HG03175 (cell line): ENCODE data around the gene KRT34.
"Not testable (repeated sequence)": the region's sequence is repeated elsewhere in the genome, so short reads cannot be mapped to it uniquely, and the experiment has no call there.

Source experiments
- ATAC-seq: cut with Tn5 transposase; IDR thresholded peaks from one replicate; pipeline ENCODE4 v1.9.1; 2021; ENCODE audit warnings: mild to moderate bottlenecking, moderate library complexity; ENCODE audit not compliant: unreplicated experiment

KRT34 gene

DNA sequence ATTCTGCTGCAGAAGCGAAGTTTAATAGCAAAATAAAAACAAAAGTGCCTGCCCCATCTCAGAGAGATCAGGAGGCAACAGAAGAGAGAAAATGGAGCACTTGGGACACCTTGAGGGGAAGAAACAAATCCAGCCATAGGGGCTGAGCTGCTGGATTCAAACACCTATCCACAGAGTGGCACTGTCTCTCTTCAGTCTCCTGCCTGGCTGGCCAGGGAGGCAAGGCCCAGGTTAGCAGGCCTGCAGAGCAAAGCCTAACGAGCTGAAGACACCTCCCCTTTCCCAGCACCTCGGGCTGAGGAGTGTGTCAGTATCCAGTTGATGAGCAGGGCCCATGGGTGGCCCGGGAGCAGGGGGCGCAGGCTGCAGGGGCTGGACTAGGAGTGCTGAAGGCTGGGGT lies 24.1 kb upstream of the KRT34 start:
- no peak for ATAC-seq

DNA sequence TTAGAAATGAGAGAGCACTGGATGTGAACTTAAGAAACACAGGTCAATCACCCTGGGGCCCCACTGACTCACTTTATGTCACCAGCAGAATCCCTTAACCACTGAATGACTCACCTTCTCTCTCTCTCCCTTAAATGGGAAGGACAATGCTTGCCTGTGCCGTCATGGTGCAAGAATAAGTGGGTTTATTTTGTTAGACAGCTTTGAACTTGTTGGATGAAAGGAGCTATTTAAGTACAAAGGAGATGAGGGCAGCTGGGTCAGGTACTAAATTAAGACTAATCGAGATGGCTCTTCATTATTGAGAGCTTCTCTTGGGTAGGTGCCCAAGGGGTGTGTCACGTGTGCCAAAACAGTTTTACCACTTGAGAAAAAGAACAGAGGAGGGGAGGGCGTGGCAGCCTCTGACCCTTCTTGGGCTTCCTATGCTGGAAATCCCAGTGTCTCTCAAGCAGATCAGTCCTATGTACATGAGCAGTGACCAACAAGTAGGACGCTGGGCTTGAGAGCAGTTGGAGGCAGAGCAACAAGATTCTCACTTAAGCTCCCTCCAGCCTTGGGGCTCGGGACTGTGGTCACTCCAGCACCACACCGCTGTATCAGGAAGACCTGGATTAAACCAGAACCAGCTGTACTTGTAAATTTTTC lies 22.0 kb upstream of the KRT34 start:
- no peak for ATAC-seq

DNA sequence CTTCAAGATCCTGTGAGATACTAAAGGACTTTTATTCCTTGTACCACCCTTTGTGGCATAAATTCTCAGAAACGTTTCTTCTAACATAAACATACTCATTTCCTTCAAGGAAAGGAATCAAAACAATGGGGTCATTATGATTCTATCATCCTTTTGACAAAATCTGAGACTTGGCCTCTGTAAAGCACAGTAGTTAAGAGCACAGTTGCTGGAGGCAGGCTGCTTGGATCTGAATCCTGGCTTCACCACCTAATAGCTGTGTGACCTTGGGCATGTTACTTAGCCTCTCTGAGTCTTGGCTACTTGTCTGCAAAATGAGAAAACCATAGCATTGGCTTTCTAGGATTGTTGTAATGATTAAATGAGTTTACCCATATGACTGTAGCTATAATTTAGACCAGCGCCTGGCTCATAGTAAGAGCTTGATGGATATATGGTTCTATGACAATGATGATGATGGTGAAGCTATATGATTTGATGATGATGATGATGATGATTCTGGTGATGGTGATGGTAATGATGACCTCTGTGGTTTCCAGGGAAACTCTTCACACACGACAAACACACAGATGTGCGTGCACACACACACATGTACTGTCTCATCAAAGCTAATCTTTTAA lies 21.4 kb upstream of the KRT34 start:
- no peak for ATAC-seq

DNA sequence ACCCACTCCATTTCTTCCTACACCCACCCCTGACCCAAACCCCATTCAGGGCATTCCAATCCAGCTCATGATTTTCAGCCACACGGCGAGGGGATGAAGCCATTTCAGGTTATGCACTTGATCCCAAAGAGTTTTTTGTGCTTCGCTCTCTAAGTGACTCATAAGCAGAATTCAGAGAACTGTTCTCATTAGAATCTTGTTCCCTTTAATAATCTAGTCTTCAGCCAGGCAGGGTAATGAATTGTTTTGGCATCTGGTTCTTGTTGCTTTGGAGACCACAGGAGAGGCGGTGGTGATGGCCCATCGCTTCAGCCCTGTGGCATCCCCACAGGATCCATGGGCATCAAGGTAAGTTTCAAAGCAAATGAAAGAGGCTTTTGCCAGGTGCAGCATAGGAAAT lies 20.1 kb upstream of the KRT34 start:
- no peak for ATAC-seq

DNA sequence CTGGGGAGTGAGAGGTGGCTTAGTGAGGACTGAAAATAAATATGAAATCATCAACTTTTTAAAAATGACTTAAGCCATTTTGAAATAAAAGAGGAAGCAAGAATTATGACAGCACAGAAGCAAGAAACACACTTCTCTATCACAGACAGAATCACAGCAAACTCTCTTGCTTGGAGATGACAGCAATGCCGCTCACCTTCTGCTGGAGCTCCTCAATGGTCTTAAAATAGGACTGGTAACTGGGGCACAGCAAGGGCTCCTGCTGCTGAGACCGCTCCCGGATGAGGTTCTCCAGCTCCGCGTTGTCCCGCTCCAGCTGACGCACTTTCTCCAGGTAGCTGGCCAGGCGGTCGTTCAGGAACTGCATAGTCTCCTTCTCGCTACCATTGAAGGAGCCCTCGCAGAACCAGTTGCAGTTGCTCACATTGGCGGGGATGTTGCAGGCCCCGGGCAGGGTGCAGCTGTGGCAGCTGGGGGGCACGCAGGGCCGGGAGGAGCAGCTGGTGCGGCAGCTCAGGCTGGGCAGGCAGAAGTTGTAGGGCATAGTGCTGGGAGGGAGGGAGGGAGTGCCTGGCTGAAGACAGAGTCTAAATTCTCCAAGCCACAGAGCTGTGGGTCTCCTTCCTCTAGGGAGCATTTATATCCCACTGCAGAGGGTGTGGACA lies 15.0 kb upstream of the KRT34 start, which contains the start of gene KRT31:
Gene KRT31, minus strand, starts transcription at position 613 of the 665 bp plus-strand sequence. Its CDS starts 69 bp downstream, at position 544.
- ATAC-seq = no peak

DNA sequence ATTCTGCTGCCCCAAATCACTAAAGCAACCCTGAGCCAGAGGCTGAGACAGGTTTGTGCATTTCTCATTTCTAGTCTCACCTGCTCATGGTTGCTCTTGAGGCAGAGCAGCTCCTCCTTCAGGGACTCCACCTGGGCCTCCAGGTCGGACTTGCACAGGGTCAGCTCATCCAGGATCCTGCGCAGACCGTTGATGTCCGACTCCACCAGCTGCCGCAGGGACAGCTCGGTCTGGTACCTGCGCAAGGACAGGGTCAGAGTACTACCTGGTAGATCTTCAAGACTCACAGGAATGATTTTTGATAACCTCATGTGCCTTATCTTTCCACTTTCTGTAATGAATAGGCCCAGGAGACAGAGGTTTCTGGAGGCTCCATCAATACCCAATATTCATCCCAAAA lies 14.2 kb upstream of the KRT34 start:
- ATAC-seq = no peak

DNA sequence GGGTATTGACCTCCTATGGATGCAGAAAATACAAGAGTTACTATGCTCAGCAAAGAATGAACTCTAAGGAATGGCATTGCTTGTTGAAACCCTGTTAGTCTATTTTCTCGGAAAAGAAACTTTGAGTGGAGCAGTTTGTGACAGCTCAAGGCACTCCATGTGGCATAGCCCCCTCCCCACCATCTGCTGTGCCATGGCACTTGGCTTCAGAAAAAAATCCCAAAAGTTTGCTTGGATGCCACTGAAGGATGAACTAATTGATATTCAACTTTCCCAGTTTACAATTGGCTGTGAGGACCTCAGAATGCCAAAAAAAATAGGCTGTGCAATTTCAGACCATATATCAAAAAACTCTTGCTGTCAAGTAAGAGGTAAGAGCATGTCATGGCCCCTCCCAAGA lies 13.5 kb upstream of the KRT34 start:
- ATAC-seq = no peak

DNA sequence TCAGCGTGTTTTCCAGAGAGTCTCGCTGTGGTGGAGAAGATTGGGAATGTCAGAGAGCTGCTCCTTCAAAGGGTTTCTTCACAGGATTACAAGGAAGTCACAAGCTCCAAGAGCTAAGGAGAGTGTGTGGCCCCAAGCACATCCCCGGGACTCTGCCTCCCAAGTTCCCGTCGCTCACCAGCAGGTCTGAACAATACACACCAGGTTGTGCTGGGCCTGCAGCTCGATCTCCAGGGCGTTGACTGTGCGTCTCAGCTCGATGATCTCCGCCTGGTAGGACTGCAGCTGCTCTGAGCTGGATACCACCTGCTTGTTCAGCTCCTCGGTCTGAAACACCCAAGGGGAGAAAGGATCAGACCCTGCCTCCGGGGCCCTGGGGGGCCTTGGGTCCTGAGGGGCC lies 12.9 kb upstream of the KRT34 start:
- ATAC-seq = not testable (repeated sequence)

DNA sequence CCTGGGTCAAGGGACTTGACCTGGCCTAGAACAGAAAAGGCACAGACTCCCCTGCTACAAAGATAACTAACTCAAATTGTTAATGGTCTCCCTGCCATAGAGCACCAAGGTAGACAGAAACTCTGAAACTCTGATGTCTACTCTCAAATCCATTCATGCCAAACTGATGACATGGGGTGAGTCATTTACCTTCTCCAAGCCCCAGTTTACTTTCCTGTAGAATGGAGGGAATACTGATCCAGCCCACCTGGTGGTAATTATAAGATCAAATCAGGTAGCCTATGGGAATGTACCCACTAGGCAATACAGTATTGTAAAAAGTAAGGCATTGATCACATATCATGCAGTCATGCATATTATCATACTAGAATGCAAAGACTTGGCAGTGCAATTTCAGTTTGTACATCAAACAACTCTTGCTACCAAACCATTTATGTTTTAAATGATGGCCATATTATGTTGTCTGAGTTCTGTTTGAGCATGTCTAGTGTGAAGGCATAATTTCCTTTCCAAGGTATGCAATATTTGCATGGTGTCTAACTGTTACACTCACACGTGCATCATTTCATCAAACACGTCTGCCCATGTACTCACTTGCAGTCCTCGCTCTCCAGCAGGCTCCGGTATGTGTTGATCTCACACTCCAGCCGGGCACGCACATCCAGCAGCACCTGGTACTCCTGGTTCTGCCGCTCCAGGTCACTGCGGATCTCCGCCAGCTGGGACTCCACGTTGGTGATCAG lies 12.3 kb upstream of the KRT34 start:
- no peak for ATAC-seq

DNA sequence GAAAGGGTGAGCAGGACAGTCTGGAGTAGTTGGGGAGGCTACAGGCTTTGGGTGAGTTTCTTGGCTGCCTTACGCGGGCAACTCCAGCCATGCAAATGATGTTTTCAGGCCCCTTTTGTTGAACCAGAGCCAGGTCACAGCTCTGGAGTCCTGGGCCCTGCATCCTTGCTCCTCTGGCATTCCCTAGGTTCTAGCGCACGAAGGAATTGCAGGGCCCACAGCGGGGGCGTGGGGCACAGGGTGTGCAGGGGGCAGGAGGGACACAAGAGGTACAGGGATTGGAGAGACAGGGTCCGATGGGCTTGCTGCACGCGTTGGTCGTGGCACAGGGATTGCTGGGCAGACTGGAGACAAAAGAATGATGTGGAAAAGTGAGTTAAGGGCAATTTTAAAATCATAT lies 11.7 kb upstream of the KRT34 start:
- no peak for ATAC-seq

DNA sequence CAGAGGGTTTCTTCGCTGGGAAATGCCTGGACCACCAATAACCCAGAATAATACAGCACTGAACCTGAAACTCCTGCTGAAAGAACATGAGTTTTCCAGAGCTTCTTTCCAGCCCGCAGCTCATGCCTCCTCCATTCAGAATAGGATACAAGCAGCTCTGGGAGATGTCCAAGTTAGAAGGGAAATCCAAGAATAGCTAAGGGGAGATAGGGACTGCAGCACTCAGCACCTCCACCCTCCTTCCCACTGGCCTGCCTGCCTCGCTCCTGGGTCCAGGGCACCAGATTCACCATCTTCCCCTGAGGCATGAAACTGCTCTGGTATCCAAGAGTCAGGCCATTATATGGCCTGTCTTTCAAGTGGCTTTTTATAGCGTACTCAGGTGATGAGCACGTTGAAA lies 11.2 kb upstream of the KRT34 start:
- no peak for ATAC-seq

DNA sequence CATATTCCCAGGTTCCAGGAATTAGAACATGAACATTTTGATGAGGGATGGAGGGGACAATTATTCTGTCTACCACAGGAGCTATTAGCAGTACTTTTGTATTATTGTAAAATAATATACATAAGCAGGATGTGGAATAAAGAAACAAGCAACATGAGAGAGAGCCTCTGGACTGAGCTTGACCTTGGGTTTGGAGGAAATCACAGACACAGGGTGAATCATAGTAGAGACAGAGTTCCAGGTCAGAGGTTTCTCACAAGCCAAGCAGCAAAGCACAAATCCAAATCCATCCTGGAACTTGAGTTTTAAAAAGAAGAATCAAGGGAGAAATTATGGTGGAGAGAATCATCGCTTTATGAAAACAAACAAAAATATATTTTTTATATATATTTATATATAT lies 10.2 kb upstream of the KRT34 start:
- ATAC-seq = no peak

DNA sequence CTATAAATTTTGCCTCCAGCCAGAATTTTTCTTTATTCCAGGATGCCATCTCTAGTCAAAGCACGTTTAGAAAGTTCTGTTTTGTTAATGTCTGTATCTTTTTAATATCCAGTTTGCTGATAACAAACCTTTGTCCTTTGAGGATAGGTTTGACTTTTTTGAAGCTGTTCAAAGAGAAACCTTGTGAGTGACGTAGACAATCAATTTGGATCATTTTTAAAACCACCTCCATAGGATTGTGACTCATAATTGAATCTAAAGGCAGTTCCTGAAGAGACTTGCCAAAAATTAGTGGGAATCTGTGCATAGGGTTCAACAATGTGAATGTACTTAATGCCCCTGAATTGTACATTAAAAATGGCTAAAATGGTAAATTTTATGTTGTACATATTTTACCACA lies 9.4 kb upstream of the KRT34 start:
- ATAC-seq = no peak

DNA sequence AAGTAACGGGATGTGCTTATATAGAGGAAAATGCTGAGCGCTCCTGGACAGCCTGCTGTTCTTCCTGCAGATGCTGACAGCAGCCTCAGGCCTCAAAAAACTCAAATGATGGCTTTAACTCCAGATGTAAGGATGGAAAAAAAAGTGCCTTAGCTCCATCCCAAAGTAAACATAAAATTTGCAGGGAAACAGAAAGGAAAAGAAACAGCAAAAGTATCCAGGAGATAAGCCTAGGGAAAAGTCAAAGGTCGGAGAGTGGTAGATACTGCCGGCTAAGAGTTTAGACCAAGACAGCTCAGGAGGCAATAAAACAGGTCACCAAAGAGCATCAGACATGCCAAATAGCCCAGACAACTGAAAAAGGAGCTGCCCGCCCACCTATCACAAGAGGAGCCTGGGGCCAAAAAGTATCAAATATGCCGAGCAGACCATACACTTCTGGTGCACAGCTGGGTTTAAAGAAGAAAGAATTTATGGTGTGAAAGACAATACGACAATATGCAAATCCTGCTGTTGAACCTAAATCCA lies 8.4 kb upstream of the KRT34 start:
- ATAC-seq = no peak

DNA sequence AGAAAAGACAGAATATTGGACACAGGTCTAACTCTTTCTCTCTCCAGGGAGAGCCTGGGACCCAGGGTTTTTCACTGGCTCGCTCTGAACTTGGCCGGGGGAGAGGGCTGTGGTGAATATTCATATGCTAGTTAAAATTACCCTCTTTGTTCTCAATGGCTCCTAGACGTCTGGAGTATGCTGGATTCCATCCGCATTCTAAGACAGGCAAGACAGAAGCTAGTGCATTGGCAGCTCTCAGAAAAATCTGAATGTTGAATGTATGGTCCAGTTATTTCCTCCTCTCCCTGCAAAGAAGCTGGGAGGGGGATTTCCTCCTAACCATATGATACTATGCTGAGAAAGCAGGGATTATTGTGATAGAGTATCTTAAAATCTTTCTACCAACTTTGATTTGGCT lies 5.6 kb upstream of the KRT34 start:
- no peak for ATAC-seq

DNA sequence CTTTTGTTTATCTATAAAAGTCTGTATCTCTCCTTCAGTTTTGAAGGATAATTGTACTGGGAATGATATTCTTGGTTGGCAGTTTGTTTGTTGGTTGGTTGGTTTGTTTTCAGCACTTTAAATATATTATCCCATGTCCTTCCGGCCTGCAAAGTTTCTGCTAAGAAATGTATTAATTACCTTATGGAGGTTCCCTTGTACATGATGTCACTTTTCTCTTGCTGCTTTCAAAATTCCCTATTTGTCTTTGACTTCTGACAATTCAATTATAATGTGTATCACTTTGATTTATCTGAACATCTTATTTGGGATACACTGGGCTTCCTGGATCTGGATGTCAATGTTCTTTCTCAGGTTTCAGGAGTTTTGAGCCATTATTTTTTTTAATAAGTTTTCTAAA lies 4.1 kb upstream of the KRT34 start:
- no peak for ATAC-seq

DNA sequence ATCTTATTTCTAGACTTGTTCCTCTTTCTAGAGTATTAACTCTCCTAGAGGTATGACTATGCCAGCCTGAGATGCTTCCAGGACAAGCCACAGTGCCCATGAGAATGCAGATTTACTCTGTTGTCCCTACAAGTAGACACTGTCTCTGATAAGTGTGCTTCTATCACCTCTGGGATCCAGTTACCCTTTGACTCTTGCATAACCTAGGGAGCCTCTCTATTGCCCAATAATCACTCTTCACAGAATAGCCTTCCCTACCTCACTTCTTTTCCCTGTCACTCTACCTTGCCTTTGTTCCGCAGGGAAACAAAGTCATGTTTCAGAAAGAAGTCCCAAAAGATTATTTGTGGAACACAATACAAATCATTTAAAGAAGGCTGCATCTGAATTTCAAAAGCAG lies 1.6 kb upstream of the KRT34 start:
- no peak for ATAC-seq

DNA sequence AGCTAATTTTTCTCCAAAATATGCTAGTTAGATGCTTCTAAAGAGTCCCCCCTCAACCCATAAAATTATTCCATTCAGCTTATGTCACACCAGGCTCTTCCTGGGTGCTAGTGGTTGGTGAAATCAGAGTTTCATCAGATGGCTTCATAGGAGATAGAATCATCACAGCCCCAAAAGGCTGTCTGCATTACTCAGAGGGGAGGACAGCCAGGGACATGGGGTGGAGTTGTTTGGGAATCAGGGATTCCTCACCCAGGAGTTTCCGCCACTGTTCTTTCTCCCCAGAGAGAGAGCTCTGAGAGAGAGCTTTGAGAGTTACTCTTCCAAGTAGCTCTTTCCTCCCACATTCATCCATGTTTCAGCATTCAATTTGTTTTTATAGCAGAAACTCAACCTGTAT lies 288 bp upstream of the KRT34 start:
- no peak for ATAC-seq

DNA sequence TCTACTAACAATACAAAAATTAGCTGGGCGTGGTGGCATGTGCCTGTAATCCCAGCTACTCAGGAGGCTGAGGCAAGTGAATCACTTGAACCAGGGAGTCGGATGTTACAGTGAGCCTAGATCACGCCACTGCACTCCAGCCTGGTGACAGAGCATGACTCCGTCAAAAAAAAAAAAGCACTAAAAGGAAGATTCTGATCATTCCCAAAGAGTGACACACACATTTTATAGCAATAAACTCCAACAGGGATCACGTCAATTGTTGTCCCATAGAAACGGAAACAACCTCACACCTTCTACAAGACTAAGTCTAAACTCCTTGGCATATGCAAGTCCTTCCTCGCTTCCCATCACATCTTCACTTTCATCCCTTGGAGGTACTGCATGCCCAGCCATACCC lies 2.0 kb downstream of the KRT34 start:
- ATAC-seq = not testable (repeated sequence)

DNA sequence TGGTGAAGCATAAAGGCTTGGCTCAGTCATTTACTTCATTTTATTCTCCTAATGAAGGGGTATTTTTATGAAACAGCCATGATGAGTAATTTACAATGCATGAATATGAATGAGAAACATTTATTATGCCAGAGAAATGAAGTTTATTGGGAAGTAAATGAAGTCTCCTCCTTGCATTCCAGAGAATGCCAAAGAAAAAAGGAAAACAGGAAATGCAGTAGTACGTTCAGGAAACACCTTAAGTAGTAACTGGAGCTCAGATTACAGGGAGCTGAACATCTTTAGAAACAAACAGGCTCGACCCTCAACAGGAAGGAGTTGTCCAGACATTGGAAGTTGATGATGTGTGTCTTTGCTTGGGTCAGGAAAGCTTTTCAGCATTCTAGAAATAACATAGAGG lies 4.6 kb downstream of the KRT34 start:
- no peak for ATAC-seq

DNA sequence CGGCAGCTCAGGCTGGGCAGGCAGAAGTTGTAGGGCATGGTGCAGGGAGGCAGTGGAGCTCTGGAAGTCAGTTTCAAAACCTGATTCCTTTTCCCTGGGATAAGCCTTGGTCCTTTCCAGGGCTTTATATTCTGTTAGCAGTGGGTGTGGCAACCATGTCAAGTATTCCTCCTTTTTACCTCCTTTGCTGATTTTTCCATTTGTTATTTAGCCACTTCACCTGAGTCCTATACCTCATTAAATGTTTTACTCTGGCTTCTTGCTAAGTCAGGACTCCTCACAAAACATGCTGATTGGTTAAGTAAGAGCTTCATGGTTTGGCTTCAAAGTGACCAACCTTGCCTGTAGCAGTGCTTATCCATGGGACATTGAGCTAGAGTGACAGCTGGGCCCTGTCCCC lies 12.4 kb downstream of the KRT34 start, which contains the start of gene KRT33B:
Gene KRT33B, minus strand, starts transcription at position 101 of the 400 bp plus-strand sequence. Its CDS starts 63 bp downstream, at position 38.
- ATAC-seq = no peak
